ENCODE measurements around the gene ZNF12.

GRCh38 chr7:6652446-6653011, 54.2 kb downstream of the ZNF12 start:
- TF ChIP-seq, protein P1, sequence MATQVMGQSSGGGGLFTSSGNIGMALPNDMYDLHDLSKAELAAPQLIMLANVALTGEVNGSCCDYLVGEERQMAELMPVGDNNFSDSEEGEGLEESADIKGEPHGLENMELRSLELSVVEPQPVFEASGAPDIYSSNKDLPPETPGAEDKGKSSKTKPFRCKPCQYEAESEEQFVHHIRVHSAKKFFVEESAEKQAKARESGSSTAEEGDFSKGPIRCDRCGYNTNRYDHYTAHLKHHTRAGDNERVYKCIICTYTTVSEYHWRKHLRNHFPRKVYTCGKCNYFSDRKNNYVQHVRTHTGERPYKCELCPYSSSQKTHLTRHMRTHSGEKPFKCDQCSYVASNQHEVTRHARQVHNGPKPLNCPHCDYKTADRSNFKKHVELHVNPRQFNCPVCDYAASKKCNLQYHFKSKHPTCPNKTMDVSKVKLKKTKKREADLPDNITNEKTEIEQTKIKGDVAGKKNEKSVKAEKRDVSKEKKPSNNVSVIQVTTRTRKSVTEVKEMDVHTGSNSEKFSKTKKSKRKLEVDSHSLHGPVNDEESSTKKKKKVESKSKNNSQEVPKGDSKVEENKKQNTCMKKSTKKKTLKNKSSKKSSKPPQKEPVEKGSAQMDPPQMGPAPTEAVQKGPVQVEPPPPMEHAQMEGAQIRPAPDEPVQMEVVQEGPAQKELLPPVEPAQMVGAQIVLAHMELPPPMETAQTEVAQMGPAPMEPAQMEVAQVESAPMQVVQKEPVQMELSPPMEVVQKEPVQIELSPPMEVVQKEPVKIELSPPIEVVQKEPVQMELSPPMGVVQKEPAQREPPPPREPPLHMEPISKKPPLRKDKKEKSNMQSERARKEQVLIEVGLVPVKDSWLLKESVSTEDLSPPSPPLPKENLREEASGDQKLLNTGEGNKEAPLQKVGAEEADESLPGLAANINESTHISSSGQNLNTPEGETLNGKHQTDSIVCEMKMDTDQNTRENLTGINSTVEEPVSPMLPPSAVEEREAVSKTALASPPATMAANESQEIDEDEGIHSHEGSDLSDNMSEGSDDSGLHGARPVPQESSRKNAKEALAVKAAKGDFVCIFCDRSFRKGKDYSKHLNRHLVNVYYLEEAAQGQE (IDR thresholded peaks at IDR 0.05; ENCODE audit: low read depth) = no peak
- TF ChIP-seq NFIC (IDR thresholded peaks at IDR 0.05) (no peak), EGR1 (IDR thresholded peaks at IDR 0.05) (no peak), CREB1 (IDR thresholded peaks at IDR 0.05; ENCODE audit: low read depth) (no peak), CEBPB (IDR thresholded peaks at IDR 0.05) (no peak), TAF1 (IDR thresholded peaks at IDR 0.05; ENCODE audit: low read depth) (no peak), MAX (IDR thresholded peaks at IDR 0.05) (no peak), TEAD4 (IDR thresholded peaks at IDR 0.05) (no peak), EP300 (IDR thresholded peaks at IDR 0.05; ENCODE audit: borderline replicate concordance) (no peak), ZBTB7A (IDR thresholded peaks at IDR 0.05; ENCODE audit: low read depth) (no peak), RAD21 (IDR thresholded peaks at IDR 0.05; ENCODE audit: low read depth) (no peak), FOXM1 (IDR thresholded peaks at IDR 0.05; ENCODE audit: borderline replicate concordance, low read depth) (no peak)

Measured in Ishikawa (cell line).